ENCODE measurements around the gene LAMA5.

Gene LAMA5

DNA sequence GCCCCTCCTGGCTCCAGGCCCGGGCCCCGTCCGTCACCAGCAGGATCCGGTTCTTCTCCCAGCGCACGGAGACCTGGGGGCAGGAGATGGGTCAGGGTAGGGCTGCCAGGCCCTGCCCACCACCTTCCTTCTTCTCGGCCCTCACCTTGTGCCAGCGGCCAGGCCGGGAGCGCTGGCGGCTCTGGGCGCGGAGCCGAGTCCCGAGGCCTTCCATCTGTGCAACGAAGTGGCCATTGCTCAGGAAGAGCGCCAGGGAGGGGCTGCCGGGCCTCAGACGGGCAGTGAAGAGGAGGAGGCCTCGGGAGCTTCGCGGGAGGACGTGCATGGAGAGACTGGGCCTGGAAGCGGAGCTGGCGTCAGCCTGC is 56.4 kb downstream of the LAMA5 start:
- H3K27me3 ChIP-seq (ENCODE audit: insufficient read depth, low read depth), result no peaks in the 10 kb centered on the region
- TF ChIP-seq, protein P1, sequence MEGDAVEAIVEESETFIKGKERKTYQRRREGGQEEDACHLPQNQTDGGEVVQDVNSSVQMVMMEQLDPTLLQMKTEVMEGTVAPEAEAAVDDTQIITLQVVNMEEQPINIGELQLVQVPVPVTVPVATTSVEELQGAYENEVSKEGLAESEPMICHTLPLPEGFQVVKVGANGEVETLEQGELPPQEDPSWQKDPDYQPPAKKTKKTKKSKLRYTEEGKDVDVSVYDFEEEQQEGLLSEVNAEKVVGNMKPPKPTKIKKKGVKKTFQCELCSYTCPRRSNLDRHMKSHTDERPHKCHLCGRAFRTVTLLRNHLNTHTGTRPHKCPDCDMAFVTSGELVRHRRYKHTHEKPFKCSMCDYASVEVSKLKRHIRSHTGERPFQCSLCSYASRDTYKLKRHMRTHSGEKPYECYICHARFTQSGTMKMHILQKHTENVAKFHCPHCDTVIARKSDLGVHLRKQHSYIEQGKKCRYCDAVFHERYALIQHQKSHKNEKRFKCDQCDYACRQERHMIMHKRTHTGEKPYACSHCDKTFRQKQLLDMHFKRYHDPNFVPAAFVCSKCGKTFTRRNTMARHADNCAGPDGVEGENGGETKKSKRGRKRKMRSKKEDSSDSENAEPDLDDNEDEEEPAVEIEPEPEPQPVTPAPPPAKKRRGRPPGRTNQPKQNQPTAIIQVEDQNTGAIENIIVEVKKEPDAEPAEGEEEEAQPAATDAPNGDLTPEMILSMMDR (conservative IDR thresholded peaks at IDR 0.05; ENCODE audit: low read depth, low read length), result no peak
- peaks cover 14% of the 10 kb centered on the region; the same call in 1 of the 2 replicates for H3K36me3 ChIP-seq (ENCODE audit: insufficient read depth)
- no peaks in the 10 kb centered on the region for H3K4me1 ChIP-seq (ENCODE audit: low read depth, poor library complexity, severe bottlenecking)
- no peaks in the 10 kb centered on the region for H4K20me1 ChIP-seq (ENCODE audit: insufficient read depth)
- H3K4me3 ChIP-seq (IDR thresholded peaks at IDR 0.05; ENCODE audit: insufficient read depth, low read depth, low read length), result no peak overlapping the region
- H3K9ac ChIP-seq, result no peak overlapping the region
- no peak overlapping the region for H2AFZ ChIP-seq (ENCODE audit: low read depth)
- H3K27ac ChIP-seq, result no peak overlapping the region
- H3K4me2 ChIP-seq, result no peak overlapping the region
- peaks cover 12% of the 10 kb centered on the region for H3K79me2 ChIP-seq (ENCODE audit: insufficient read depth, low read depth)

DNA sequence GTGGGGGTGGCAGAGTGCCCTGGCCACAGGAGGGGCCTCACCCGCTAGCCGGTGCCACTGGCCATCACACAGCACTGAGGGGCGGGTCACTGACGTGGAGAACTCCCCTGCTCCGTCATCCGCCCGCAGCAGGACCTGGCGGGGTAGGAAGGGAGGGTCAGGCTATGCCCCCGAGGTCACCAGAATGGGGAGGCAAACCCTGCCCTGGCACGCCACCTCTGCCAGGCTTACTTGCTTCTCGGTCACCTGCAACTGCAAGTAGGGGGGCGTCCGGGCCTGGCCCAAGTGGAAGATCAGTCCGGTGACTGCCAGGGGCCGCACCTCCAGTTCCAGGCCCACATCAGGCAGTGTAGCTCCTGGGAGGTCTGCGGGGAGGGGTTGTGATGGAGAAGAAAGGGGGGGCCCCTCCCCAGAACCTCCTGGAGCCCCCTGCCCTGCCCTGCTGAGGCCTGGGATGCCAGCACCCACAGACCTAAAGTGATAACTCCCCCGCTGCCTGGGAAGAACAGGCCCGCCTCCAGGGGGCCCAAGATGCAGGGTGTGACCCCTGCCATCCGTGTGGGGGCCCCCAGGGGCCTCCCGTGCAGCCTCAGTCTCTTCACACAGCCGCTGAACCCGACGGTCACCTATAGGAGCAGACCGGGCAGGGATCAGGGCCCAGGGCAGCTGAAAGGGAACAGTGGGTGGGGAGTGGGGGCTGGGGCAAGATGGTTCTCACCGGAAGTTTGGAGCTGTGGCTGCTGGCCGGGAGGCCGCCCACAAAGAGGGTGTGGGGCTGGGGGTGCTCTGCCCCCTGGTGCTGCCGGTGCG is 57.0 kb downstream of the LAMA5 start:
- H3K27ac ChIP-seq, result no peak overlapping the region
- H3K36me3 ChIP-seq (ENCODE audit: insufficient read depth), result peaks cover 16% of the 10 kb centered on the region; the same call in 1 of the 2 replicates
- peaks cover 6% of the 10 kb centered on the region; the same call in 1 of the 2 replicates for H4K20me1 ChIP-seq (ENCODE audit: insufficient read depth)
- H3K4me2 ChIP-seq, result no peak overlapping the region
- no peak overlapping the region for H3K4me3 ChIP-seq (IDR thresholded peaks at IDR 0.05; ENCODE audit: insufficient read depth, low read depth, low read length)
- TF ChIP-seq, protein P1 (conservative IDR thresholded peaks at IDR 0.05; ENCODE audit: low read depth, low read length), result no peak
- H3K4me1 ChIP-seq (ENCODE audit: low read depth, poor library complexity, severe bottlenecking), result peaks cover 4% of the 10 kb centered on the region
- peaks cover 18% of the 10 kb centered on the region for H3K79me2 ChIP-seq (ENCODE audit: insufficient read depth, low read depth)
- no peak overlapping the region for H2AFZ ChIP-seq (ENCODE audit: low read depth)
- no peak overlapping the region for H3K9ac ChIP-seq
- H3K27me3 ChIP-seq (ENCODE audit: insufficient read depth, low read depth), result no peaks in the 10 kb centered on the region

DNA sequence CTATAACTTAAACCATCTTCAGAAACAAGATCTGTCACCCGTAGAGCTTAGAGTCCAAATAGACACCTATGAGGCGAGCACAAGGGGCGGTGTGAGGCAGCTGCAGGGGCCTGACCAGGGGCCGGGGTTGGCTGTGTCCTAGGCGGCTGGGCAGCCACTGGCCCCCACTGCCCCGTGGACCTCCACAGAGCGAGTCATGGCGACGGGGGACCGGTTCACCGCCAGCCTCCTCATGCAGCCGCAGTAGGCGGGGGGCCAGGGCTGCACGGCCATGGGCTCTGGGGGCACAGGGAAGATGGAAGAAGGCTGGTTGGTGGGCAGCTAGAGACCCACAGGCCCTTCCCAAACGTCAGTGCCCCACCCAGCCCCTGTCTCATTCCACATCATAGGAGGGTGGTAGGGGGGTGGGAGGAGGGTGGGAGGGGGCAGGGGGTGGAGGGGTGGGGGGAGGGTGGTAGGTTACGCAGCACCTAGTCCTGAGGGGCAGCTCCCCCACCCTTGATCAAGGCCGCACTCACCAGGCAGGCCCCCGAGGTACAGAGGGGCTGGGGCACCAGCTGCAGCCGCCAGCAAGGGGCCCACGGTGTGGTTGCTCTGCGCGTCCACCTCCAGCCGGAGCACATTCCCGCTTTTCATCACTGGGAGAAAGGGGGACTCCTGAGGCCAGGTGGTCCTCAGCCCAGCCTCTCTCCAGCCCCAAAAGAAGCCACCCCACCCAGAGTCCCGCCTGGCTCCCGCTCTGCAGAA is 57.7 kb downstream of the LAMA5 start:
- H3K27me3 ChIP-seq (ENCODE audit: insufficient read depth, low read depth), result no peaks in the 10 kb centered on the region
- no peak overlapping the region for H3K4me2 ChIP-seq
- H3K9ac ChIP-seq, result no peak overlapping the region
- H3K79me2 ChIP-seq (ENCODE audit: insufficient read depth, low read depth), result peaks cover 26% of the 10 kb centered on the region
- H3K27ac ChIP-seq, result no peak overlapping the region
- TF ChIP-seq, protein P1 (conservative IDR thresholded peaks at IDR 0.05; ENCODE audit: low read depth, low read length), result no peak
- peaks cover 14% of the 10 kb centered on the region; the same call in 1 of the 2 replicates for H4K20me1 ChIP-seq (ENCODE audit: insufficient read depth)
- peaks cover 20% of the 10 kb centered on the region; the same call in 1 of the 2 replicates for H3K36me3 ChIP-seq (ENCODE audit: insufficient read depth)
- no peak overlapping the region for H2AFZ ChIP-seq (ENCODE audit: low read depth)
- no peak overlapping the region for H3K4me3 ChIP-seq (IDR thresholded peaks at IDR 0.05; ENCODE audit: insufficient read depth, low read depth, low read length)
- peaks cover 12% of the 10 kb centered on the region for H3K4me1 ChIP-seq (ENCODE audit: low read depth, poor library complexity, severe bottlenecking)

DNA sequence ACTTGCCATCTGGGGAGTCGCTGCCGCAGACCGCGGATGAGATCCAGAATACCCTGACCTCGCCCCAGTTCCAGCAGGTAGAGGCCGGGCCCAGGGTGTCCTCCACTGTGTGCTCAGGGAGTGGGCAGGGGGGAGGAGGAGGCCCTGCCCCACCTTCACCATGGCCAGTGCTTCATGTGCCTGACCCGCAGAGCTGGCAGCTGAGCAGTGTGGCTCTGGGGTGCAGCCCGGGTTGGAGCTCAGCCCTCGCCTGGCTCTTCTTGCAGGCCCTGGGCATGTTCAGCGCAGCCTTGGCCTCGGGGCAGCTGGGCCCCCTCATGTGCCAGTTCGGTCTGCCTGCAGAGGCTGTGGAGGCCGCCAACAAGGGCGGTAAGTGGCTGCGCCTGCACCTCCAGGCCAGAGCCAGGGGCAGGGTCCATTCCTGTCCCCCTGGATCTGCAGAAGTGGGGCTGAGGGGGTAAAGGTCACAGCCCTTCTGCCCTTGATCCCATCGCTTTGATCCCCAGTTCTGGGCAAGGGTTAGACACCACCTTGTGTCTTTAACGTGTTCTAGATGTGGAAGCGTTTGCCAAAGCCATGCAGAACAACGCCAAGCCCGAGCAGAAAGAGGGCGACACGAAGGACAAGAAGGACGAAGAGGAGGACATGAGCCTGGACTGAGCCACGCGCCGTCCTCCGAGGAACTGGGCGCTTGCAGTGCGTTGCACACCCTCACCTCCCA is 58.9 kb downstream of the LAMA5 start:
- H3K27ac ChIP-seq, result no peak overlapping the region
- peaks cover 15% of the 10 kb centered on the region for H3K4me1 ChIP-seq (ENCODE audit: low read depth, poor library complexity, severe bottlenecking)

More for the DNA sequence above, 58.9 kb downstream of the LAMA5 start:
- Histone ChIP-seq H3K36me3 (ENCODE audit: insufficient read depth) (peaks cover 23% of the 10 kb centered on the region; the same call in 1 of the 2 replicates), H3K4me3 (IDR thresholded peaks at IDR 0.05; ENCODE audit: insufficient read depth, low read depth, low read length) (no peak overlapping the region), H3K4me2 (no peak overlapping the region), H4K20me1 (ENCODE audit: insufficient read depth) (peaks cover 22% of the 10 kb centered on the region), H3K79me2 (ENCODE audit: insufficient read depth, low read depth) (peaks cover 37% of the 10 kb centered on the region), H3K27me3 (ENCODE audit: insufficient read depth, low read depth) (no peaks in the 10 kb centered on the region), H2AFZ (ENCODE audit: low read depth) (no peak overlapping the region), H3K9ac (no peak overlapping the region)
- TF ChIP-seq, protein P1 (conservative IDR thresholded peaks at IDR 0.05; ENCODE audit: low read depth, low read length), result no peak
